ENCODE data around the gene APELA.
"Not testable (repeated sequence)": the region's sequence is repeated elsewhere in the genome, so short reads cannot be mapped to it uniquely, and the experiment has no call there.

APELA gene, protein sequence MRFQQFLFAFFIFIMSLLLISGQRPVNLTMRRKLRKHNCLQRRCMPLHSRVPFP

GRCh38 chr4:164876700-164877324, at the start of gene APELA:
APELA (plus strand) TSS chr4:164877178; CDS start chr4:164877332, 154 bp downstream.
- no peak for DNase-seq (ENCODE audit: low spot score)

GRCh38 chr4:164828955-164829354, 48.0 kb upstream of the APELA start:
- DNase-seq (ENCODE audit: low spot score), result no peak

DNA sequence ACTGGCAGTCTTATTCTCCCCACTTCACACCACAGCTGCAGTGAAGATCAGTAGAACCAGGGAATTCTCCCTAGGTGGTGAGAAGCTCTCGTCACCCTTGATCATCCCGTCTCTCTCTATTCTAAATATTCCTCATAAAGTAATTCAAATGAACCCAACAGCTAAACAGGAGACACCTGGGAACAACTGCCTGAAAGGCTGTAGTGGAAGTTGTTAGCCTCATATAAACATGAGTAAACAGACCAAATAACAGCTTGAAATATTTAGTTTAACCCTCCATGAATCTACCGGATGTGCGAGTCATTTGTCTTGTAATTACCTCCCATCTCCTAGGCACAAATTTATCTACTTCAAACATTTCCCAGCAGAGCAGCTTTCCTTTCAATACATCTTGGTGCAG, 30.4 kb upstream of the APELA start:
- DNase-seq (ENCODE audit: low spot score), result no peak

GRCh38 chr4:164847016-164847415, 30.0 kb upstream of the APELA start:
- no peak for DNase-seq (ENCODE audit: low spot score)

GRCh38 chr4:164847967-164848649, 28.9 kb upstream of the APELA start:
- no peak for DNase-seq (ENCODE audit: low spot score)

- no peak for DNase-seq (ENCODE audit: low spot score)
Observed at GRCh38 chr4:164856396-164856795, 20.6 kb upstream of the APELA start.

DNA sequence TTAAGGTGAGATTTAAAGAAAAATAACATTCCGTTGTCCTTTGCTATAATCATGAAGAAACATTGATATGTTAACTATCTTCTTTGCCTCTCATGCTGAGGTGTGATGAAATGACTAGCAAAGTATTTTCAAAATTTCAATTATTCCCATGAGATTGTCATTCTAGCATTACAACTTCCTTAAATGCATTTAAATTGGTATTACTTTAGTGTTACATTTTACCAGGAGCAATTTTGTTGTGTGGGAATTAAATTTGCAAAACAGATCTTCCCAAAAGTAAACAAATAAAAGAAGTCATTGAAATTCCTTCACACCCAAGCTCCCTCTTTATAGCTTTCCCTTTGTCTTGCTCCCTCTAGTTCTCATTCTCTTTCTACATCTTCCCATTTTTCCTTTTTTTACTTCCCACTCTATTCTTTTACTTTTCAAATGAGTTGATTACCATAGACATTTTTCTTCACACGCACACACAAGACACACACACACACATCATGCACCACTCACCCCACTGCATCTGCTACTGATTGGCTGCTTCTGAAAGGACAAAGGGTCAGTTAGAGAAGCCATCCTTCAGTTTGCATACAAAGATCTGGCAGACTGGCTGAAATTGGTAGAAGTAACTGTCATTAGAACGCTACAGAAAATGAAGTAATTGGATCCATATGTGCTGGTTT, 10.0 kb upstream of the APELA start:
- no peak for DNase-seq (ENCODE audit: low spot score)

DNA sequence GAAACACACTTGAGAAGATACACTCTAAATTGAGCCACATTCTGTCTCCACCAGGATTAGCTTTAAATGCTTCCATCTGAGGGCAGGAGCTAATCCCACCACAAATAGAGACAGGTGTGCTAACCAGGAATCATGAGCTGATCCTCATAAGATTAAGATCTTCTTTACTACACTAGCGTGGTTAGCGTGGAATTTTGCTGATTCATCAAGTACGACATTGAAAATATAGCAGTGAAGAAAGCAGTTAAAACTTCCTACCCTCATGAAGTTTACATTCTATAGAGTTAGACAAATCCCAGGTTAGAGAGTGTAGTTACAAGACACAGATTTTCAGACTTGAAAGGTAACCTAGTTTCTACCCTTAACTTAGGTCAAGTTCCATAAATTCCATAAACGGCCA, 5.3 kb upstream of the APELA start:
- DNase-seq (ENCODE audit: low spot score), result no peak

- DNase-seq (ENCODE audit: low spot score), result no peak
Observed at GRCh38 chr4:164872481-164872880, 4.5 kb upstream of the APELA start.

DNA sequence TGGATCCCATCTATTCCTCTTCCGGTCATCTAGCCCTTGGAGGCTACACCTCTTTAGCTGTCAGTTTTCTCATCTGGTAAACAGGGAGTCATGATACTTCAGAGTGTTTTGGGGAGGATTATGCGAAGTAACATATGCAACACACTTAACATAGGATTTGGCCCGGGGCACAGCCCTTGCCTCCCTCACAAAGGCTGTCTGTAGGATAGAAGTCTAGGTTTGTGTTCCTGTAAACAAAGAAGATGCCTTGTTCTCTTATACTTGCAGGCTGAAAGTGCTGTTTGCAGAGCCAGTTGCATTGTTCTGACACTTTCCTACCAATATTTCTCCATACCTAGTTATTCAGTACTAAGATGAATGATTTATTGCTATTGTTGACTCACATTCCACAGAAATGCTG, 2.2 kb upstream of the APELA start:
- DNase-seq (ENCODE audit: low spot score), result no peak

DNA sequence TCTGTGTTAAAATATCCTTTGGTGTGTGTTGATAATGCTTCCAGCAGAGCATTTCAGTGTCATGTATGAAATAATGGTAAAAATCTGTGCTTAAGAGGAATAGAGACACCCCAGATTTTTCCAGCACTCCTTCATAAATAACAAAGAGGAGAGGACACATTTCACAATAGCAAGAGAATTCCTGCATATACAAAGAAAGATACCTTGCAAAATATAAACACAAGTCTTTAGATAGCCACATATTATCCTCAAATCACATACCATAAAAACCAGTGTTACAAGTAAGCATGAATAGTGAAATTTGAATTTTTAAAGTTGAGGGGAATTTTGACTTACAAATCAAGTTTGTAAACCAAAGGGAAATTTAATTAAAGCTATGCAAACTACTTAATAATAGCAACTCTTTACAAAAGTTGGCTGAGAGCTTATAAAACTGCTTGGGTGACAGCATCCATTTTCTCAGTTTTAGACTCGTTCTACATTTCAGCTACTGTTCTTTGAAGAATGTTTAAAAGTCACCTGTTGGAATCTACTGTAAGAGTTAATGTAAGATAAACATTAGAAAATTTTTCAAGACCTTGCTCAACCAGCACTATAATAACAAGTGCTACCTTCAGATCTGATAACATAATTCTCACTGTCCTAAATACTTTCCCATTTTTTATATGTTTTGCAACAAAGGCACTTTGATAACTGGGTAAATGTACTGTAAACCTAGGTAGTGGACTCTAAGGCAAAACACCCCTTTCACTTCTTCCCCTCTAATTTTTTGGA, 3.7 kb downstream of the APELA start:
- no peak for DNase-seq (ENCODE audit: low spot score)

DNA sequence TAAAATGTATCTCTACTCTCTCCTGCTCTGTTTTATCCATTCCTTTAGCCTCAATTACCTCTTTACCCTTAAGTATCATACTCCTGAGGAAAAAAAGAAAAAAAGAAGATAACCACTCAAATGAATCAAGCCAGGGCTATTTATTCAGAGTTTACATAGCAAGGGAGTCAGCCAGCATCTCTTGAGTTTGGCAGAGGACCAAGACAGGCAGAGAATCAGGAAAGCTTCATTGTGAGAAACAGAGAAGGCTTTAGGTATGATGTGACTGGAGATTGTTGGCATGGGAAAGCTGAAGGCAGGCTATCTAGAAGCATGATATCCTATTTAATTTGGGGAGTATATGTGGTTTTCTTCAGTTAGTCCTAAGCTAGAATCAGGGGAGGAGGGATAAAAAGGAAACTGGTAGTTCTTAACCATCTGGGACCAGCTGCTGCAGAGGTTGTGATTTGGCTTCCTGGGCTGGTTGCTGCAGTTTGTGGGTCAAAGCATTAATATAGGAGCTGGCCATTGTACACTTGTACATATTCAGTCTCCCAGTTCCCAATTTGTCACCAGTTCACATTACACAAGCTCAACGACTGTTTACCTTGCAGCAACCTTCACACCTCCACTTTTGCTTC, 11.2 kb downstream of the APELA start:
- no peak for DNase-seq (ENCODE audit: low spot score)

DNA sequence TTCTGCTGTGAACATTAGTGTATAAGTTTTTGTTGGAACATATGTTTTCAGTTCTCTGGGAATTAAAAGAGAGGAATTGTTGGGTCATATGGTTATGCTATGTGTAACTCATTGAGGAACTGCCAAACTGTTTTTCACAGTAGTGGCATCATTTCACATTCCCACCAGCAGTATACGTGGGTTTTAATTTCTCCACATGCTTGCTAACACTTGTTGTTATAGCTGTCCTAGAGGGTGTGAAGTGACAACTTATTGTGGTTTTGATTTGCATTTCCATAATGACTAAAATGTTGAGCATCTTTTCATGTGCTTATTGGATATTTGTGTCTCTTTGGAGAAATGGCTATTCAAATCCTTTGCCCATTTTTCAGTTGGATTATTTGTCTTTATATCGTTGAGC, 13.7 kb downstream of the APELA start:
- no peak for DNase-seq (ENCODE audit: low spot score)

DNA sequence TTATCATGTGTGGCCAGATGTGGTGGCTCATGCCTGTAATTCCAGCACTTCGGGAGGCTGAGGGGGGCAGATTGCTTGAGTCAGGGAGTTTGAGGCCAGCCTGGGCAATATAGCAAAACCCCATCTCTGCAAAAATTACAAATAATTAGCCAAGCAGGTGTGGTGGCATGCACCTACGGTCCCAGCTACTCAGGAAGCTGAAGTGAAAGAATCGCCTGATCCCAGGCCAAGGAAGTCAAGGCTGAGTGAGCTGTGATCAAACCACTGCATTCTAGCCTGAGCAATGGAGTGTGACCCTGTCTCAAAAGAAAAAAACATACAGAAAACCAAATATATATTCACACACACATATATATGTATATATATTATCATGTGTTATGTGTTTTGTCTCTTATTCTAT, 15.0 kb downstream of the APELA start:
- no peak for DNase-seq (ENCODE audit: low spot score)

DNA sequence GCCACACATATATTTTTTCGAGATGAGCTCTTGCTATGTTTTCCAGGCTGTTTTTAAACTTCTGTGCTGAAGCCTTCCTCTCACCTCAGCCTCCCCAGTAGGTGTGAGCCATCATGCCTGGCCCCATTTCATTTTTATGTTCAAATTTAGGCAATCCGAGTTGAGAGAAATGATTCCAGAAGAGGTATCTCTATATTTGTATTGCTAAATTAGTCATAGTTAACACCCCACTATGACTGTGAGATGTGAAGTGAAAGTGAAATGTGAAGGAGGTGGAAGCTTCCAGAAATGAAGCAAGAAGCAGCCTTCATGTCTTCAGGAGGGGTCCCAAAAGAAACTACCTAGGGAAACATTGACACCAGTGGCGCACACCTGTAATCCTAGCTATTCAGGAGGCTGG, 17.7 kb downstream of the APELA start:
- no peak for DNase-seq (ENCODE audit: low spot score)

- no peak for DNase-seq (ENCODE audit: low spot score)
Observed at GRCh38 chr4:164902608-164903007, 25.6 kb downstream of the APELA start.

DNA sequence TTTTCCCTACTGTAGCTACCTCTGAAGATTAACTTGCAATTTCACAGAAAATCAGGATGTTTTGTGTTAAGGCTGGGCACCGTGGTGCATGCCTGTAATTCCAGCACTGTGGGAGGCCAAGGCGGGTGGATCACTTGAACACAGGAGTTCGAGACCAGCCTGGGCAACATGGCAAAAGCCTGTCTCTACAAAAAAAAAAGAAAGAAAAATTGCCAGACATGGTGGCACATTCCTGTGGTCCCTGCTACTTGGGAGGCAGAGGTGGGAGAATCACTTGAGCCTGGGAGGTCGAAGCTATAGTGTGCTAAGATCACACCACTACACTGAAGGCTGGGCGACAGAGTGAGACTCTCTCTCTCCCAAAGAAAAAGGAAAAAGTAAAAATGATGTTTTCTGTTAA, 27.4 kb downstream of the APELA start:
- DNase-seq (ENCODE audit: low spot score), result no peak

DNA sequence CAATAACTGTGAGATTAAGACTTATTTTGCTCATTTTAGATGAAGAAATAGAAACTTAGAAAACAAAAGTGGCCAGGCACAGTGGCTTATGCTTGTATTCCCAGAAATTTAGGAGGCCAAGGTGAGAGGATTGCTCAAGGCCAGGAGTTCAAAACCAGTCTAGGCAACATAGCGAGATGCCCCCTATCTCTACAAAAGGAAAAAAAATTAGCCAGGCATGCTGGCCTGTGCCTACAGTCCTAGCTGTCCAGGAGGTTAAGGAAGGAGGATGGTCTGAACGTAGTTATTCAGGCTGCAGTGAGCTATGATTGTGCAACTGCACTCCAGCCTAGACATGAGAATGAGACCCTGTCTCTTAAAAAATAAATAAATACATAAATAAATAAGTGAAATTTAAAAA, 28.0 kb downstream of the APELA start:
- no peak for DNase-seq (ENCODE audit: low spot score)

DNA sequence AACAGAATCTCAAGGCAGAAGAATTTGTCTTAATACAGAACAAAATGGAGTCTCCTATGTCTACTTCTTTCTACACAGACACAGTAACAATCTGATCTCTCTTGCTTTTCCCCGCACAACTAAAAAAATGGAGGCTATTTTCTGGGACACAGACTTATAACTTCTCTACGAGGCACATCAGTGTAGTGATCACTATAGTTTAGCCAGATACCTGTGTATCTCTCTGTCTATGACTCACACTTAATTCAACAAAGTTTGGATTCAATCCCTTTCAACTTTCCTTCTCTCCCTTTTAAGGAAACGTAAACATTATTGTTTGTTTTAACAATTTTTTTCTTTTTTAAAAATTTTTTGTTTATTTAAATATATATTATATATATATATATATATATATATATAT, 29.4 kb downstream of the APELA start:
- DNase-seq (ENCODE audit: low spot score), result no peak

GRCh38 chr4:164913506-164913905, 36.5 kb downstream of the APELA start:
- not testable (repeated sequence) for DNase-seq (ENCODE audit: low spot score)

DNA sequence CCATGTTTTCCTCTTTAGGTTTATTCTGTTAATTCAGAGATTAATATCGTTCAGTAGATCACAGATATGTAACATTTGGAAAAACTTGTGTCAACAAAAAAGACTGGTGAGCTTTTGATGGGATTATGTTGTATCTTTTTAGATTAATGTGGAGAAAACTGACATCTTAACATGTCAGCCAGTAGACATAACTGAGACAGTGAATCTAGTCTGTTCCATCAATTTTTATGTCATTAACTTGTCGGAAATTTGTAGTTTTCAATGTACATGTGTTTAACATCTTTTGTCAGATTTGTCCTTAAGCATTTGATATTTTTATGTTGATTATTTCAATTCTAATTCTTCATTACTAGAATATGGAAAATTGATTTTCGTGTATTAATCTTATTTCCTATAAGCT, 42.0 kb downstream of the APELA start:
- DNase-seq (ENCODE audit: low spot score), result no peak

DNA sequence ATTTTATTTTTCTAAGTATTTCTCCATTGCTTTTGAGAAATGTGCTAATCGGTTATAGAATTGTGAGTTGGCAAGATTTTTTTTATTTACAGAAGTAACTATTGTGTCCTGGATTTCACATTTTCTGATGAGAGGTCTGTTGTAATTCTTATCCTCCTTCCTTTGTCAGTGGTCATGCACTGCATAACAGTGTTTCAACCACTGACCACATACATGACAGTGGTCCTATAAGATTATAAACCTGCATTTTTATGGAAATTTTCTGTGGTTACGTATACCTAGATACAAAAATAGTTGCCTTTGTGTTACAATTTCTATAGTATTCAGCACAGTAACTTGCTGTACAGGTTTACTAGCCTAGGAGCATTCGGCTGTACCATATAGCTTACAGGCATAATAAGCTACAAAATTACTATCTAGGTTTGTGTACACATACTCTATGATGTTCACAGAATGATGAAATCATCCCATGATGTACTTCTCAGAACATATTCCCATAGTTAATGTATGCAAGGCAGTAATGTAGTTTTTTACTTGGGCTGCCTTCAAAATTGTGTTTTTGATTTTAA, 47.8 kb downstream of the APELA start:
- DNase-seq (ENCODE audit: low spot score), result no peak

All from hematopoietic multipotent progenitor cell treated with erythropoietin and hydrocortisone succinate and interleukin-3 and kit ligand, for 15 days (in vitro differentiated cells).